Osteocyte (in vitro differentiated cells): ENCODE results near the gene FOXN3. TPM values are rescaled to one million over a fixed set of nuclear protein-coding genes. Genes with fewer than 3 reads are reported as not detected.

Source experiments
- DNase-seq: peaks from one replicate; pipeline ENCODE4 v3.0.0; 2021; ENCODE audit warnings: mixed read lengths; ENCODE audit not compliant: unreplicated experiment; ENCODE audit errors: extremely low spot score
- H3K27ac Mint-ChIP-seq: one replicate; pipeline ENCODE4 v1.8.0; 2021; ENCODE audit warnings: mild to moderate bottlenecking, mixed read lengths; ENCODE audit not compliant: unreplicated experiment
- H3K27me3 Mint-ChIP-seq: one replicate; pipeline ENCODE4 v1.8.0; 2021; ENCODE audit warnings: mixed read lengths; ENCODE audit not compliant: unreplicated experiment
- H3K36me3 Mint-ChIP-seq: one replicate; pipeline ENCODE4 v1.8.0; 2021; ENCODE audit warnings: mixed read lengths; ENCODE audit not compliant: unreplicated experiment
- H3K4me1 Mint-ChIP-seq: one replicate; pipeline ENCODE4 v1.8.0; 2021; ENCODE audit warnings: mixed read lengths; ENCODE audit not compliant: unreplicated experiment
- H3K4me3 Mint-ChIP-seq: one replicate; pipeline ENCODE4 v1.8.0; 2021; ENCODE audit warnings: mild to moderate bottlenecking, moderate library complexity, mixed read lengths; ENCODE audit not compliant: unreplicated experiment
- H3K9me3 Mint-ChIP-seq: one replicate; pipeline ENCODE4 v1.8.0; 2021; ENCODE audit warnings: mixed read lengths; ENCODE audit not compliant: unreplicated experiment
- total RNA-seq: library from RNA; stranded (reverse); gene quantifications from 2 replicates; pipeline ENCODE4 v1.2.1, GENCODE V29; 2021
- TF ChIP-seq, protein P1 (sequence below): fragments of 200-600 bp; sonication (generic); IDR thresholded peaks from 2 replicates; pipeline ENCODE4 v1.5.0; 2021; ENCODE audit warnings: antibody characterized with exemption, mild to moderate bottlenecking, moderate library complexity

The FOXN3 gene
- total RNA-seq, 1 donor from 2014 or later, result 120 TPM

DNA sequence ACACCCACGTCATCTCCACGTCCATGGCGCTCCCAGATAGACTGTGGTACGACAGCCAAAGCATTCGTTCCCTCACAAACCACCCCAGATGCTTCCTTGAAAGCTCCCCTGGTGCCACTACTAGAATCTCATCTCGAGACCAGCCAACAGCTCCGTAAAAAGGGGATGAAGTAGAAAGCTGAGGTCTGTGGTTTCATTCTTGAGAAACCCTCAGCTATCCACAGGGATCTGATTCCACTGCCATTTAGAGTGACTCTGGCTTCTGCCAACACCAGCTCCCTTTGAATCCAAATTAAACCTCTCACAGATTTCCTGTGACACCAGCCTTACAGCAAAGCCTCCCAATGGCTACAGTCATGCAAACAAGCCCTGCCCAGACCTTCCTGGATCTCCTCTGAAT is 18.5 kb upstream of the FOXN3 start:
- no peaks in the 10 kb centered on the region for H3K9me3 Mint-ChIP-seq
- H3K27ac Mint-ChIP-seq, result peak overlapping the region; percentile 27
- H3K4me3 Mint-ChIP-seq, result no peak overlapping the region
- H3K36me3 Mint-ChIP-seq, result peaks cover 8% of the 10 kb centered on the region
- TF ChIP-seq, protein P1, sequence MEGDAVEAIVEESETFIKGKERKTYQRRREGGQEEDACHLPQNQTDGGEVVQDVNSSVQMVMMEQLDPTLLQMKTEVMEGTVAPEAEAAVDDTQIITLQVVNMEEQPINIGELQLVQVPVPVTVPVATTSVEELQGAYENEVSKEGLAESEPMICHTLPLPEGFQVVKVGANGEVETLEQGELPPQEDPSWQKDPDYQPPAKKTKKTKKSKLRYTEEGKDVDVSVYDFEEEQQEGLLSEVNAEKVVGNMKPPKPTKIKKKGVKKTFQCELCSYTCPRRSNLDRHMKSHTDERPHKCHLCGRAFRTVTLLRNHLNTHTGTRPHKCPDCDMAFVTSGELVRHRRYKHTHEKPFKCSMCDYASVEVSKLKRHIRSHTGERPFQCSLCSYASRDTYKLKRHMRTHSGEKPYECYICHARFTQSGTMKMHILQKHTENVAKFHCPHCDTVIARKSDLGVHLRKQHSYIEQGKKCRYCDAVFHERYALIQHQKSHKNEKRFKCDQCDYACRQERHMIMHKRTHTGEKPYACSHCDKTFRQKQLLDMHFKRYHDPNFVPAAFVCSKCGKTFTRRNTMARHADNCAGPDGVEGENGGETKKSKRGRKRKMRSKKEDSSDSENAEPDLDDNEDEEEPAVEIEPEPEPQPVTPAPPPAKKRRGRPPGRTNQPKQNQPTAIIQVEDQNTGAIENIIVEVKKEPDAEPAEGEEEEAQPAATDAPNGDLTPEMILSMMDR, result no peak
- peaks cover 35% of the 10 kb centered on the region for H3K4me1 Mint-ChIP-seq
- no peaks in the 10 kb centered on the region for H3K27me3 Mint-ChIP-seq
- DNase-seq, result no peak

DNA sequence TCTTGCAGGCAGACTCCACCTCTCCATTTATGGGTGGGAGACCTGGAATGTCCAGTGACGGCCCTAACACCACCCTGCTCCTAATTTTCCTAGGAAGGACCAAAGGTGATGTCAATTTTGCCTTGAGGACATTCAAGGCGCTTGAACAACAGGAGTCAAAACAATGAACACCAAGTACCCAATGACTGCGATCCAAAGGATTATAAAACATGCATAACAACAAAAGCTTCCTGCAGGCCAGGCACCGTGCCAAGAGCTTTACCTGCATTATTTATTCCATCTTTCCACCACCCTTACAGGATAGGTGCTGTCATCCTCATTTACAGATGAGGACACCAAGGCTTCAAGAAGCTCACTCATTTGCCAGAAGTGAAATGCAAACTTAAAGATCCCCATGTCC is 15.2 kb upstream of the FOXN3 start:
- H3K4me3 Mint-ChIP-seq, result no peak overlapping the region
- DNase-seq, result no peak
- peaks cover 6% of the 10 kb centered on the region for H3K36me3 Mint-ChIP-seq
- H3K27me3 Mint-ChIP-seq, result no peaks in the 10 kb centered on the region
- peak overlapping the region; percentile 70 for H3K27ac Mint-ChIP-seq
- TF ChIP-seq, protein P1, result no peak
- peaks cover 64% of the 10 kb centered on the region for H3K4me1 Mint-ChIP-seq
- no peaks in the 10 kb centered on the region for H3K9me3 Mint-ChIP-seq

GRCh38 chr14:89430391-89431236 is 13.6 kb upstream of the FOXN3 start:
- Mint-ChIP-seq H3K9me3 (no peaks in the 10 kb centered on the region), H3K36me3 (peaks cover 2% of the 10 kb centered on the region), H3K27ac (peak overlapping the region; percentile 84), H3K4me3 (peak overlapping the region; percentile 51), H3K4me1 (peaks cover 69% of the 10 kb centered on the region), H3K27me3 (no peaks in the 10 kb centered on the region)
- no peak for DNase-seq
- TF ChIP-seq, protein P1, result no peak

- Mint-ChIP-seq H3K36me3 (peaks cover 2% of the 10 kb centered on the region), H3K4me3 (peak overlapping the region; percentile 34), H3K4me1 (peaks cover 73% of the 10 kb centered on the region), H3K27me3 (no peaks in the 10 kb centered on the region), H3K9me3 (no peaks in the 10 kb centered on the region), H3K27ac (peak overlapping the region; percentile 84)
- no peak for DNase-seq
- TF ChIP-seq, protein P1, result no peak
Measured at GRCh38 chr14:89429199-89430181, 12.5 kb upstream of the FOXN3 start.
